ENCODE measurements around the gene SLC39A11.

GRCh38 chr17:72978593-72979218 lies 113.8 kb downstream of the SLC39A11 start:
- TF ChIP-seq CTCF (IDR thresholded peaks at IDR 0.05) (no peak), CHD2 (IDR thresholded peaks at IDR 0.05; ENCODE audit: low read length, partially characterized antibody) (no peak), POLR2AphosphoS5 (IDR thresholded peaks at IDR 0.05; ENCODE audit: low read depth, low read length) (no peak), TAF1 (IDR thresholded peaks at IDR 0.05; ENCODE audit: borderline replicate concordance, low read depth, low read length) (no peak), SMC3 (IDR thresholded peaks at IDR 0.05; ENCODE audit: low read depth, low read length) (no peak), EZH2phosphoT487 (IDR thresholded peaks at IDR 0.05; ENCODE audit: borderline replicate concordance, low read depth) (no peak), RXRA (IDR thresholded peaks at IDR 0.05; ENCODE audit: borderline replicate concordance, low read depth) (no peak), SIN3A (IDR thresholded peaks at IDR 0.05; ENCODE audit: borderline replicate concordance, low read depth, low read length) (no peak), YY1 (IDR thresholded peaks at IDR 0.05; ENCODE audit: low read depth) (no peak)
